NB4 (cell line): ENCODE measurements around the gene TNNI3K.

ENCODE experiments used
- DNase-seq: peaks from one replicate; pipeline ENCODE4 v3.0.0; 2010; ENCODE audit warnings: low read depth
- H3K4me3 ChIP-seq: one replicate; pipeline ENCODE4 v1.5.1; 2011; ENCODE audit warnings: mild to moderate bottlenecking, low read depth, low read length, moderate library complexity
- CTCF ChIP-seq: IDR thresholded peaks from one replicate; pipeline ENCODE4 v1.5.1; 2012; ENCODE audit warnings: low read depth, low read length
- MAX ChIP-seq: IDR thresholded peaks from 2 replicates; pipeline ENCODE4 v1.6.1; 2011; ENCODE audit warnings: low read depth, low read length
- MYC ChIP-seq: IDR thresholded peaks from 2 replicates; pipeline ENCODE4 v1.6.1; 2011; ENCODE audit warnings: low read depth, low read length
- POLR2A ChIP-seq: IDR thresholded peaks from 2 replicates; pipeline ENCODE4 v1.6.1; 2011; ENCODE audit warnings: mild to moderate bottlenecking; ENCODE audit not compliant: insufficient read length; ENCODE audit errors: extremely low read depth

TNNI3K gene

GRCh38 chr1:74453277-74453676 is 218.1 kb downstream of the TNNI3K start:
- no peak overlapping the region for H3K4me3 ChIP-seq
- no peak for DNase-seq
- TF ChIP-seq MYC, result no peak
- TF ChIP-seq CTCF, result no peak
- TF ChIP-seq MAX, result no peak

GRCh38 chr1:74455390-74455789 is 220.2 kb downstream of the TNNI3K start:
- no peak overlapping the region for H3K4me3 ChIP-seq
- DNase-seq, result no peak
- TF ChIP-seq POLR2A (no peak), CTCF (no peak), MAX (no peak)

GRCh38 chr1:74457253-74457652 is 222.1 kb downstream of the TNNI3K start:
- no peak for TF ChIP-seq MAX
- no peak for TF ChIP-seq MYC
- no peak for TF ChIP-seq CTCF
- no peak for TF ChIP-seq POLR2A
- H3K4me3 ChIP-seq, result no peak overlapping the region
- DNase-seq, result no peak

- TF ChIP-seq MYC (no peak), CTCF (no peak), MAX (no peak), POLR2A (no peak)
- H3K4me3 ChIP-seq, result no peak overlapping the region
- no peak for DNase-seq
These were observed 228.3 kb downstream of the TNNI3K start for GRCh38 chr1:74463333-74463988.

GRCh38 chr1:74464037-74464436 is 228.8 kb downstream of the TNNI3K start:
- DNase-seq, result no peak
- H3K4me3 ChIP-seq, result no peak overlapping the region
- TF ChIP-seq MYC (no peak), MAX (no peak), POLR2A (no peak), CTCF (no peak)

GRCh38 chr1:74465193-74465681 is 230.1 kb downstream of the TNNI3K start:
- H3K4me3 ChIP-seq, result no peak overlapping the region
- DNase-seq, result no peak
- TF ChIP-seq CTCF (no peak), POLR2A (no peak), MYC (no peak), MAX (no peak)
